GM23338 (cell line): ENCODE results near the gene PLEKHG2.
A peak's percentile ranks its signal among the peaks of the same experiment; 100 is the strongest.

Source experiments
- CREB1 ChIP-seq: fragments of 250-450 bp; sonication (Bioruptor Pico); IDR thresholded peaks from 2 replicates; pipeline ENCODE4 v1.5.0; 2020; ENCODE audit warnings: low read depth, mild to moderate bottlenecking, moderate library complexity
- CTCF ChIP-seq, 2 experiments: fragments of 200-600 bp in 1 of 2; sonication (generic) in 1 of 2; conservative IDR thresholded peaks; 2 replicates each; pipeline versions ENCODE4 v1.5.1 to v1.6.1; 2016 to 2017; ENCODE audit warnings: antibody characterized with exemption in 2 of 2, low read depth in 2 of 2, mild to moderate bottlenecking in 2 of 2, moderate library complexity in 1 of 2
- ETS1 ChIP-seq: IDR thresholded peaks from 2 replicates; pipeline ENCODE4 v1.6.1; 2016; ENCODE audit warnings: antibody characterized with exemption
- EZH2 ChIP-seq: fragments of 200-600 bp; sonication (generic); IDR thresholded peaks from one replicate; pipeline ENCODE4 v1.8.0; 2017; ENCODE audit warnings: antibody characterized with exemption, mild to moderate bottlenecking, low read depth; ENCODE audit not compliant: unreplicated experiment
- EZH2phosphoT487 ChIP-seq: fragments of 200-600 bp; sonication (generic); IDR thresholded peaks from one replicate; pipeline ENCODE4 v1.8.1; 2018; ENCODE audit warnings: antibody characterized with exemption; ENCODE audit not compliant: unreplicated experiment
- JUNB ChIP-seq: IDR thresholded peaks from one replicate; pipeline ENCODE4 v1.6.1; 2016; ENCODE audit warnings: antibody characterized with exemption; ENCODE audit not compliant: unreplicated experiment
- POLR2AphosphoS5 ChIP-seq: IDR thresholded peaks from 2 replicates; pipeline ENCODE4 v1.6.1; 2016; ENCODE audit warnings: antibody characterized with exemption, low read depth
- STAT1 ChIP-seq: IDR thresholded peaks from one replicate; pipeline ENCODE4 v1.6.1; 2016; ENCODE audit warnings: antibody characterized with exemption; ENCODE audit not compliant: unreplicated experiment
- ZNF114 ChIP-seq: fragments of 250-450 bp; sonication (Bioruptor Pico); IDR thresholded peaks from 2 replicates; pipeline ENCODE4 v1.5.0; 2020; ENCODE audit warnings: mild to moderate bottlenecking, moderate library complexity
- TF ChIP-seq, protein P1 (sequence below): IDR thresholded peaks from one replicate; pipeline ENCODE4 v1.6.1; 2018; ENCODE audit warnings: antibody characterized with exemption; ENCODE audit not compliant: unreplicated experiment

DNA sequence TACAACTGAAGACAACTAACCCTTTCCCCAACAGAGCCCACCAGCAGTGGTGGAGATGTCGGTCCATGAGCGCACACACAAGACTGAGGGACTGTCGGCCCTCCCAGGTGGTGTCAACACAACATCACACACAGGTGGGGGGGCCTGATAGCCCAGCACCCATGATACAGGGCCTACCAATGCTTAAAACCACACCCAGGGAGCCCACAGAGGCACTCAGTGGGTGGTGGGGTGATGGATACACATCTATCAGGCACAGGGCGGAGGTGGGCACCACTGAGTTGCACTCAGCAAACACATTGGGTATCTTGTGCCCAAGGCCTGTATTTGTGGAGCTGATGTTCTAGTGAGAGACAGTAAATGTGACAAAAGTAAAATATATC is 12.8 kb upstream of the PLEKHG2 start:
- TF ChIP-seq CTCF (conservative IDR thresholded peaks at IDR 0.05; ENCODE audit: low read depth in 2 of 2) (no peak), EZH2 (no peak), POLR2AphosphoS5 (peak; percentile 32), STAT1 (no peak), JUNB (no peak), ETS1 (no peak), EZH2phosphoT487 (no peak), CREB1 (no peak), ZNF114 (CRISPR knock-in tag) (no peak)
- TF ChIP-seq, protein P1, sequence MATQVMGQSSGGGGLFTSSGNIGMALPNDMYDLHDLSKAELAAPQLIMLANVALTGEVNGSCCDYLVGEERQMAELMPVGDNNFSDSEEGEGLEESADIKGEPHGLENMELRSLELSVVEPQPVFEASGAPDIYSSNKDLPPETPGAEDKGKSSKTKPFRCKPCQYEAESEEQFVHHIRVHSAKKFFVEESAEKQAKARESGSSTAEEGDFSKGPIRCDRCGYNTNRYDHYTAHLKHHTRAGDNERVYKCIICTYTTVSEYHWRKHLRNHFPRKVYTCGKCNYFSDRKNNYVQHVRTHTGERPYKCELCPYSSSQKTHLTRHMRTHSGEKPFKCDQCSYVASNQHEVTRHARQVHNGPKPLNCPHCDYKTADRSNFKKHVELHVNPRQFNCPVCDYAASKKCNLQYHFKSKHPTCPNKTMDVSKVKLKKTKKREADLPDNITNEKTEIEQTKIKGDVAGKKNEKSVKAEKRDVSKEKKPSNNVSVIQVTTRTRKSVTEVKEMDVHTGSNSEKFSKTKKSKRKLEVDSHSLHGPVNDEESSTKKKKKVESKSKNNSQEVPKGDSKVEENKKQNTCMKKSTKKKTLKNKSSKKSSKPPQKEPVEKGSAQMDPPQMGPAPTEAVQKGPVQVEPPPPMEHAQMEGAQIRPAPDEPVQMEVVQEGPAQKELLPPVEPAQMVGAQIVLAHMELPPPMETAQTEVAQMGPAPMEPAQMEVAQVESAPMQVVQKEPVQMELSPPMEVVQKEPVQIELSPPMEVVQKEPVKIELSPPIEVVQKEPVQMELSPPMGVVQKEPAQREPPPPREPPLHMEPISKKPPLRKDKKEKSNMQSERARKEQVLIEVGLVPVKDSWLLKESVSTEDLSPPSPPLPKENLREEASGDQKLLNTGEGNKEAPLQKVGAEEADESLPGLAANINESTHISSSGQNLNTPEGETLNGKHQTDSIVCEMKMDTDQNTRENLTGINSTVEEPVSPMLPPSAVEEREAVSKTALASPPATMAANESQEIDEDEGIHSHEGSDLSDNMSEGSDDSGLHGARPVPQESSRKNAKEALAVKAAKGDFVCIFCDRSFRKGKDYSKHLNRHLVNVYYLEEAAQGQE, result no peak
